IMR-90 (cell line): ENCODE data around the gene CMTM8. TPM values are rescaled to one million over a fixed set of nuclear protein-coding genes. Genes with fewer than 3 reads are reported as not detected.

Source experiments
- ATAC-seq: fragments of 200-7000 bp; cut with Tn5 transposase; 2 replicates; pipeline ENCODE4 v1.9.1; 2020; ENCODE audit warnings: low read depth, mild to moderate bottlenecking, moderate library complexity
- BruUV-seq: library from RNA; stranded (reverse); fragments of 400-500 nt; replicated peaks from 2 replicates; lab custom pipeline; 2021; lab: Mats Ljungman, UMichigan
- CTCF ChIA-PET: fragments of 300-600 bp; formaldehyde crosslinking; extraction: SDS; loops from one replicate; lab custom pipeline; 2021; ENCODE audit warnings: antibody characterized with exemption; lab: Yijun Ruan, JAX
- POLR2A ChIA-PET: fragments of 300-600 bp; sonication (Branson Sonifier 250); formaldehyde crosslinking; loops from one replicate; lab custom pipeline; 2022; ENCODE audit warnings: antibody characterized with exemption; ENCODE audit not compliant: unreplicated experiment; lab: Charles Lee
- DNase-seq: peaks from one replicate; pipeline ENCODE4 v3.0.0; 2013
- H2AFZ ChIP-seq: replicated peaks from 2 replicates; pipeline ENCODE3; 2013; ENCODE audit warnings: low read length, mild to moderate bottlenecking; ENCODE audit not compliant: poor library complexity
- H2AK5ac ChIP-seq: 2 replicates; pipeline ENCODE4 v1.6.1; 2013; ENCODE audit warnings: low read depth, low read length, inconsistent platforms
- H2AK9ac ChIP-seq: replicated peaks from 2 replicates; pipeline ENCODE3; 2013; ENCODE audit warnings: mild to moderate bottlenecking, low read depth, low read length, moderate library complexity; ENCODE audit not compliant: poor library complexity
- H2BK120ac ChIP-seq: 2 replicates; pipeline ENCODE4 v1.6.1; 2013; ENCODE audit warnings: low read depth, low read length, inconsistent platforms
- H2BK15ac ChIP-seq: 3 replicates; pipeline ENCODE4 v1.6.1; 2013; ENCODE audit warnings: low read depth, low read length, inconsistent platforms
- H2BK20ac ChIP-seq: 2 replicates; pipeline ENCODE4 v1.6.1; 2013; ENCODE audit warnings: low read depth, mild to moderate bottlenecking, inconsistent platforms, low read length, moderate library complexity
- H2BK5ac ChIP-seq: 2 replicates; pipeline ENCODE4 v1.6.1; 2013; ENCODE audit warnings: mild to moderate bottlenecking, low read depth, low read length, inconsistent platforms; ENCODE audit not compliant: poor library complexity, severe bottlenecking
- H3K14ac ChIP-seq: replicated peaks from 2 replicates; pipeline ENCODE4 v1.6.1; 2013; ENCODE audit warnings: low read depth, low read length, inconsistent platforms
- H3K18ac ChIP-seq: 2 replicates; pipeline ENCODE4 v1.6.1; 2013; ENCODE audit warnings: low read depth, low read length, control low read depth
- H3K23ac ChIP-seq: 2 replicates; pipeline ENCODE4 v1.6.1; 2013; ENCODE audit warnings: low read depth, low read length, inconsistent platforms
- H3K27ac ChIP-seq: 2 replicates; pipeline ENCODE4 v1.5.1; 2013; ENCODE audit warnings: mild to moderate bottlenecking, control low read depth, low read length; ENCODE audit not compliant: insufficient read depth
- H3K27me3 ChIP-seq: 2 replicates; pipeline ENCODE4 v1.6.1; 2013; ENCODE audit warnings: low read length; ENCODE audit not compliant: control insufficient read depth, insufficient read depth
- H3K36me3 ChIP-seq: 2 replicates; pipeline ENCODE4 v1.6.1; 2013; ENCODE audit warnings: low read length, mixed read lengths; ENCODE audit not compliant: control insufficient read depth, insufficient read depth
- H3K4ac ChIP-seq: 2 replicates; pipeline ENCODE4 v1.6.1; 2013; ENCODE audit warnings: low read depth, low read length, inconsistent platforms
- H3K4me1 ChIP-seq: 2 replicates; pipeline ENCODE4 v1.6.1; 2013; ENCODE audit warnings: low read length, mixed read lengths; ENCODE audit not compliant: control insufficient read depth, insufficient read depth
- H3K4me2 ChIP-seq: 2 replicates; pipeline ENCODE4 v1.6.1; 2013; ENCODE audit warnings: low read depth, mild to moderate bottlenecking, control low read depth, low read length, moderate library complexity
- H3K4me3 ChIP-seq: 2 replicates; pipeline ENCODE4 v1.5.1; 2013; ENCODE audit warnings: low read depth, mild to moderate bottlenecking, control low read depth, low read length, moderate library complexity; ENCODE audit not compliant: insufficient read depth
- H3K56ac ChIP-seq: 2 replicates; pipeline ENCODE4 v1.6.1; 2013; ENCODE audit warnings: low read length, inconsistent platforms; ENCODE audit not compliant: insufficient read depth; ENCODE audit errors: extremely low read depth
- H3K79me1 ChIP-seq, 2 experiments: 2 replicates each; pipeline ENCODE4 v1.6.1; 2013; ENCODE audit warnings: low read length in 2 of 2, inconsistent platforms in 1 of 2, low read depth in 1 of 2
- H3K9ac ChIP-seq: 2 replicates; pipeline ENCODE4 v1.6.1; 2013; ENCODE audit warnings: low read depth, low read length, control low read depth
- H3K9me1 ChIP-seq: 2 replicates; pipeline ENCODE4 v1.6.1; 2013; ENCODE audit warnings: low read length, inconsistent platforms; ENCODE audit not compliant: insufficient read depth
- H3K9me3 ChIP-seq: 2 replicates; pipeline ENCODE4 v1.6.1; 2013; ENCODE audit warnings: low read length; ENCODE audit not compliant: control insufficient read depth, insufficient read depth
- H4K20me1 ChIP-seq: 2 replicates; pipeline ENCODE4 v1.6.1; 2013; ENCODE audit warnings: low read length, inconsistent platforms; ENCODE audit not compliant: insufficient read depth
- H4K5ac ChIP-seq: 2 replicates; pipeline ENCODE4 v1.6.1; 2013; ENCODE audit warnings: mild to moderate bottlenecking, low read depth, low read length, control low read depth
- H4K8ac ChIP-seq, 2 experiments: 2 replicates each; pipeline ENCODE4 v1.6.1; 2013; ENCODE audit warnings: low read depth in 2 of 2, low read length in 2 of 2, control low read depth in 1 of 2, inconsistent platforms in 1 of 2
- H4K91ac ChIP-seq: 2 replicates; pipeline ENCODE4 v1.6.1; 2013; ENCODE audit warnings: low read depth, low read length, inconsistent platforms; ENCODE audit not compliant: insufficient read depth
- BHLHE40 ChIP-seq: fragments of 150-350 bp; IDR thresholded peaks from 2 replicates; pipeline ENCODE4 v1.6.1; 2016; ENCODE audit warnings: mild to moderate bottlenecking, low read depth, low read length
- CEBPB ChIP-seq: IDR thresholded peaks from 2 replicates; pipeline ENCODE4 v1.6.1; 2012; ENCODE audit warnings: low read depth, low read length, improper control_type of control experiment
- CHD1 ChIP-seq: IDR thresholded peaks from 2 replicates; pipeline ENCODE4 v1.6.1; 2012; ENCODE audit warnings: low read depth, low read length, improper control_type of control experiment
- CTCF ChIP-seq: conservative IDR thresholded peaks from 2 replicates; pipeline ENCODE4 v1.5.1; 2012; ENCODE audit warnings: mild to moderate bottlenecking, low read depth, low read length, improper control_type of control experiment
- ELK1 ChIP-seq: fragments of 150-350 bp; IDR thresholded peaks from 2 replicates; pipeline ENCODE4 v1.6.1; 2016; ENCODE audit warnings: low read depth, mild to moderate bottlenecking, low read length, moderate library complexity, borderline replicate concordance
- FOS ChIP-seq: fragments of 150-350 bp; IDR thresholded peaks from 2 replicates; pipeline ENCODE4 v1.6.1; 2016; ENCODE audit warnings: low read depth, low read length
- MAFK ChIP-seq: IDR thresholded peaks from 2 replicates; pipeline ENCODE4 v1.6.1; 2012; ENCODE audit warnings: low read depth, low read length, improper control_type of control experiment
- MAZ ChIP-seq: IDR thresholded peaks from 2 replicates; pipeline ENCODE4 v1.6.1; 2012; ENCODE audit warnings: low read depth, mild to moderate bottlenecking, low read length, improper control_type of control experiment, moderate library complexity, borderline replicate concordance
- MXI1 ChIP-seq: IDR thresholded peaks from 2 replicates; pipeline ENCODE4 v1.6.1; 2012; ENCODE audit warnings: low read depth, mild to moderate bottlenecking, low read length, moderate library complexity, borderline replicate concordance
- NFE2L2 ChIP-seq: fragments of 150-350 bp; IDR thresholded peaks from 2 replicates; pipeline ENCODE4 v1.6.1; 2016; ENCODE audit warnings: low read depth, mild to moderate bottlenecking, low read length
- POLR2A ChIP-seq: IDR thresholded peaks from 2 replicates; pipeline ENCODE4 v1.6.1; 2012; ENCODE audit warnings: mild to moderate bottlenecking, low read depth, low read length
- RAD21 ChIP-seq: IDR thresholded peaks from 2 replicates; pipeline ENCODE4 v1.6.1; 2012; ENCODE audit warnings: low read length, improper control_type of control experiment
- RCOR1 ChIP-seq: IDR thresholded peaks from 2 replicates; pipeline ENCODE4 v1.6.1; 2012; ENCODE audit warnings: mild to moderate bottlenecking, low read length, improper control_type of control experiment; ENCODE audit not compliant: insufficient replicate concordance
- RFX5 ChIP-seq: IDR thresholded peaks from 2 replicates; pipeline ENCODE4 v1.8.0; 2012; ENCODE audit warnings: low read depth, mild to moderate bottlenecking, low read length, moderate library complexity
- SMC3 ChIP-seq: fragments of 150-350 bp; IDR thresholded peaks from 2 replicates; pipeline ENCODE4 v1.6.1; 2016; ENCODE audit warnings: low read depth, mild to moderate bottlenecking, antibody characterized with exemption, low read length, moderate library complexity
- USF2 ChIP-seq: fragments of 150-350 bp; IDR thresholded peaks from 2 replicates; pipeline ENCODE4 v1.6.1; 2017; ENCODE audit warnings: mild to moderate bottlenecking, antibody characterized with exemption, low read length, low read depth
- WGBS, 2 experiments: methylation state at CpG; one replicate each; pipeline versions ENCODE4 v1.1.5 to v1.1.7; 2013; ENCODE audit warnings: missing lambda C conversion rate in 2 of 2; ENCODE audit not compliant: insufficient read length in 1 of 2; ENCODE audit errors: extremely low coverage in 2 of 2; 5-methylcytosine and 5-hydroxymethylcytosine counted together
- dilution Hi-C: fragments of 300-500 bp; cut with HindIII; formaldehyde crosslinking; loops from one replicate; pipeline ENCODE4 v1.14.3; 2018; ENCODE audit warnings: low sequenced_read_pairs; ENCODE audit not compliant: unreplicated experiment
- in situ Hi-C: fragments of 300-500 bp; cut with MboI; formaldehyde crosslinking; loops from 3 replicates; pipeline ENCODE4 v1.14.3; 2019; ENCODE audit warnings: low sequenced_read_pairs, inconsistent platforms, mixed read lengths
- intact Hi-C: fragments of 100-400 bp; cut with micrococcal nuclease; formaldehyde crosslinking; loops from 2 replicates; pipeline ENCODE4 v1.10.0; 2022
- polyA plus RNA-seq, 3 experiments: library from polyadenylated mRNA; depleted of rRNA; stranded (reverse); fragments of >200 nt; gene quantifications; 2 replicates each; pipeline ENCODE4 v1.2.3, GENCODE V29; 2012; ENCODE audit warnings: low replicate concordance in 1 of 3
- total RNA-seq: library from RNA; depleted of rRNA; stranded (reverse); fragments of >200 nt; gene quantifications from 2 replicates; pipeline ENCODE4 v1.2.3, GENCODE V29; 2012

CMTM8 gene
- total and polyA plus RNA-seq, 2 of the 4 experiments (the other 2 are of a cell fraction): 0.15 TPM; not detected in 1

GRCh38 chr3:32395496-32395895 is 157.0 kb downstream of the CMTM8 start:
- Histone ChIP-seq H3K9me1 (peaks cover 4% of the 10 kb centered on the region), H3K4ac (no peak overlapping the region), H4K5ac (no peak overlapping the region), H3K27me3 (no peaks in the 10 kb centered on the region), H2AK9ac (no peak overlapping the region), H4K91ac (no peak overlapping the region), H3K4me2 (no peak overlapping the region), H4K20me1 (no peaks in the 10 kb centered on the region), H2BK20ac (no peak overlapping the region), H3K18ac (no peak overlapping the region), H3K56ac (no peak overlapping the region), H3K23ac (no peak overlapping the region), H2AFZ (no peak overlapping the region), H3K4me3 (no peak overlapping the region), H2BK5ac (no peak overlapping the region), H3K9me3 (no peaks in the 10 kb centered on the region), H3K4me1 (peaks cover 2% of the 10 kb centered on the region; the same call in 1 of the 2 replicates), H4K8ac (no peak overlapping the region), H3K14ac (no peak overlapping the region), H2AK5ac (no peak overlapping the region), H2BK120ac (no peak overlapping the region), H3K9ac (no peak overlapping the region), H3K27ac (no peak overlapping the region), H2BK15ac (no peak overlapping the region), H3K36me3 (no peaks in the 10 kb centered on the region), H3K79me1 (peaks cover 30 to 55% of the 10 kb centered on the region in 2 experiments)
- in situ Hi-C loops (loop anchor here (25.0 kb wide), 1 partner anchor 267 kb away; no protein-coding TSS in a partner anchor), intact Hi-C loops (no loop called here), dilution Hi-C loops (no loop called here)
- WGBS, 2 experiments: no CpG with 5 or more reads among the region's 2 CpGs
- TF ChIP-seq RFX5: no peak
- TF ChIP-seq CHD1: no peak
- TF ChIP-seq USF2: no peak
- TF ChIP-seq CTCF: no peak
- TF ChIP-seq CEBPB: no peak
- no peak for TF ChIP-seq POLR2A
- TF ChIP-seq RCOR1: no peak
- no peak for TF ChIP-seq MXI1
- TF ChIP-seq MAZ: no peak
- no peak for TF ChIP-seq RAD21
- TF ChIP-seq FOS: no peak
- no peak for TF ChIP-seq MAFK
- TF ChIP-seq NFE2L2: no peak
- no peak for TF ChIP-seq SMC3
- TF ChIP-seq BHLHE40: no peak
- TF ChIP-seq ELK1: no peak
- ChIA-PET POLR2A (no interaction called here), CTCF (interaction anchor here (1.0 kb wide), 1 partner anchor 99 kb away, joined by 3 read pairs; no protein-coding TSS in a partner anchor)
- DNase-seq: no peak
- no peak for ATAC-seq
- BruUV-seq: no TSS peak
